ENCODE data around the gene TNFRSF19. TPM values are rescaled to one million over a fixed set of nuclear protein-coding genes. Genes with fewer than 3 reads are reported as not detected.

TNFRSF19 gene
- total RNA-seq, 4 donors from 2014 or later = 4.9 to 9.2 (median 7.7) TPM

- 91 to 92% methylated on average over 2 of the region's 2 CpGs for WGBS, 2 donors
- no peaks in the 10 kb centered on the region for H3K4me1 ChIP-seq
Measured at GRCh38 chr13:23651887-23652286, 81.7 kb downstream of the TNFRSF19 start.

GRCh38 chr13:23652909-23653726 lies 82.9 kb downstream of the TNFRSF19 start:
- Histone ChIP-seq H3K4me3 (replicated peaks in 1 of 3) (no peak overlapping the region), H3K36me3 (no peaks in the 10 kb centered on the region), H3K9me3 (no peaks in the 10 kb centered on the region), H3K27ac (no peak overlapping the region), H3K27me3 (no peaks in the 10 kb centered on the region), H3K4me1 (no peaks in the 10 kb centered on the region)
- TF ChIP-seq CTCF (IDR thresholded peaks at IDR 0.05) = no peak
- TF ChIP-seq POLR2A (IDR thresholded peaks at IDR 0.05) = no peak
- DNase-seq = no peak
- intact Hi-C loops (cut with DNase I) = no loop called here
- 87 to 89% methylated on average over 10 of the region's 10 CpGs for WGBS, 2 donors

More at GRCh38 chr13:23651887-23652286, 81.7 kb downstream of the TNFRSF19 start:
- H3K27me3 ChIP-seq = no peaks in the 10 kb centered on the region
- H3K36me3 ChIP-seq = no peaks in the 10 kb centered on the region
- H3K9me3 ChIP-seq = no peaks in the 10 kb centered on the region
- TF ChIP-seq CTCF (IDR thresholded peaks at IDR 0.05) = no peak
- no peak for TF ChIP-seq POLR2A (IDR thresholded peaks at IDR 0.05)
- DNase-seq = no peak
- H3K4me3 ChIP-seq (replicated peaks in 1 of 3) = no peak overlapping the region
- intact Hi-C loops (cut with DNase I) = no loop called here
- no peak overlapping the region for H3K27ac ChIP-seq

GRCh38 chr13:23654111-23655110 lies 84.2 kb downstream of the TNFRSF19 start:
- no peak overlapping the region for H3K27ac ChIP-seq
- H3K36me3 ChIP-seq = no peaks in the 10 kb centered on the region
- intact Hi-C loops (cut with DNase I) = no loop called here
- H3K4me3 ChIP-seq (replicated peaks in 1 of 3) = no peak overlapping the region
- H3K27me3 ChIP-seq = no peaks in the 10 kb centered on the region
- TF ChIP-seq CTCF (IDR thresholded peaks at IDR 0.05) (no peak), POLR2A (IDR thresholded peaks at IDR 0.05) (no peak)
- no peaks in the 10 kb centered on the region for H3K9me3 ChIP-seq
- no peak for DNase-seq
- no peaks in the 10 kb centered on the region for H3K4me1 ChIP-seq
- 72 to 77% methylated on average over 11 of the region's 11 CpGs for whole genome bisulfite sequencing, 2 donors

- Histone ChIP-seq H3K36me3 (no peaks in the 10 kb centered on the region), H3K27ac (no peak overlapping the region), H3K27me3 (no peaks in the 10 kb centered on the region), H3K9me3 (no peaks in the 10 kb centered on the region), H3K4me1 (no peaks in the 10 kb centered on the region), H3K4me3 (replicated peaks in 1 of 3) (no peak overlapping the region)
- TF ChIP-seq POLR2A (IDR thresholded peaks at IDR 0.05) (no peak), CTCF (IDR thresholded peaks at IDR 0.05) (no peak)
- WGBS, 2 donors = 91 to 96% methylated on average over 3 of the region's 3 CpGs
- intact Hi-C loops (cut with DNase I) = no loop called here
- no peak for DNase-seq
Measured at GRCh38 chr13:23655321-23655720, 85.1 kb downstream of the TNFRSF19 start.

All from thyroid gland (tissue), 4 donors.